Neural progenitor cell (in vitro differentiated cells): Measurements from ENCODE around the gene BACE2. TPM values are rescaled to one million over a fixed set of nuclear protein-coding genes. Genes with fewer than 3 reads are reported as not detected.

Source experiments
- DNase-seq: peaks from one replicate; pipeline ENCODE4 v3.0.0-alpha.2; 2016; ENCODE audit warnings: low spot score
- H2AFZ ChIP-seq: fragments of 200-600 bp; sonication (generic); replicated peaks from 2 replicates; pipeline ENCODE4 v1.6.1; 2016; ENCODE audit warnings: antibody characterized with exemption
- H3F3A ChIP-seq: fragments of 200-600 bp; sonication (generic); 2 replicates; pipeline ENCODE4 v1.6.1; 2016; ENCODE audit warnings: antibody characterized with exemption, low read depth
- H3K27ac ChIP-seq: fragments of 200-600 bp; sonication (generic); 2 replicates; pipeline ENCODE4 v1.5.1; 2016; ENCODE audit warnings: mild to moderate bottlenecking
- H3K27me3 ChIP-seq: fragments of 200-600 bp; sonication (generic); 2 replicates; pipeline ENCODE4 v1.6.1; 2016; ENCODE audit warnings: mild to moderate bottlenecking, moderate library complexity
- H3K36me3 ChIP-seq: fragments of 200-600 bp; sonication (generic); 2 replicates; pipeline ENCODE4 v1.5.1; 2016
- H3K4me1 ChIP-seq: fragments of 200-600 bp; sonication (generic); 2 replicates; pipeline ENCODE4 v1.6.1; 2016; ENCODE audit warnings: mixed run types
- H3K4me2 ChIP-seq: fragments of 200-600 bp; sonication (generic); 2 replicates; pipeline ENCODE4 v1.6.1; 2016
- H3K4me3 ChIP-seq: fragments of 200-600 bp; sonication (generic); 2 replicates; pipeline ENCODE4 v1.5.1; 2016
- H3K79me2 ChIP-seq: fragments of 200-600 bp; sonication (generic); 2 replicates; pipeline ENCODE4 v1.6.1; 2016; ENCODE audit warnings: low read depth
- H3K9ac ChIP-seq: fragments of 200-600 bp; sonication (generic); 2 replicates; pipeline ENCODE4 v1.6.1; 2016
- H3K9me3 ChIP-seq: fragments of 200-600 bp; sonication (generic); 2 replicates; pipeline ENCODE4 v1.5.1; 2016; ENCODE audit warnings: low read depth
- H4K20me1 ChIP-seq: fragments of 200-600 bp; sonication (generic); 2 replicates; pipeline ENCODE4 v1.6.1; 2016; ENCODE audit warnings: low read depth
- H3K27ac Mint-ChIP-seq: 3 replicates; pipeline ENCODE4 v1.8.0; 2021; ENCODE audit warnings: mixed read lengths
- H3K27me3 Mint-ChIP-seq: 2 replicates; pipeline ENCODE4 v1.8.0; 2022; ENCODE audit warnings: low read depth, mild to moderate bottlenecking, inconsistent platforms, moderate library complexity, mixed read lengths; ENCODE audit not compliant: insufficient read depth
- H3K36me3 Mint-ChIP-seq: 3 replicates; pipeline ENCODE4 v1.8.0; 2021; ENCODE audit warnings: mixed read lengths
- H3K4me1 Mint-ChIP-seq: 3 replicates; pipeline ENCODE4 v1.8.0; 2021; ENCODE audit warnings: mixed read lengths
- H3K4me3 Mint-ChIP-seq: 3 replicates; pipeline ENCODE4 v1.8.0; 2021; ENCODE audit warnings: mild to moderate bottlenecking, moderate library complexity, mixed read lengths
- H3K9me3 Mint-ChIP-seq: 3 replicates; pipeline ENCODE4 v1.8.0; 2020; ENCODE audit warnings: mixed read lengths
- EZH2 ChIP-seq: fragments of 200-600 bp; sonication (generic); IDR thresholded peaks from 2 replicates; pipeline ENCODE4 v1.6.1; 2017; ENCODE audit warnings: antibody characterized with exemption, mild to moderate bottlenecking, moderate library complexity
- EZH2phosphoT487 ChIP-seq: fragments of 200-600 bp; sonication (generic); IDR thresholded peaks from 2 replicates; pipeline ENCODE4 v1.6.1; 2017; ENCODE audit warnings: antibody characterized with exemption
- total RNA-seq: library from RNA; depleted of rRNA; stranded (reverse); fragments of >200 nt; gene quantifications from 2 replicates; pipeline ENCODE4 v1.2.3, GENCODE V29; 2015; ENCODE audit warnings: low replicate concordance
- TF ChIP-seq, protein P1 (sequence below): fragments of 200-600 bp; sonication (generic); IDR thresholded peaks from 2 replicates; pipeline ENCODE4 v1.5.1; 2017; ENCODE audit warnings: antibody characterized with exemption, mild to moderate bottlenecking

Gene BACE2
- total RNA-seq, 1 donor from 2014 or later, result 0.15 TPM

DNA sequence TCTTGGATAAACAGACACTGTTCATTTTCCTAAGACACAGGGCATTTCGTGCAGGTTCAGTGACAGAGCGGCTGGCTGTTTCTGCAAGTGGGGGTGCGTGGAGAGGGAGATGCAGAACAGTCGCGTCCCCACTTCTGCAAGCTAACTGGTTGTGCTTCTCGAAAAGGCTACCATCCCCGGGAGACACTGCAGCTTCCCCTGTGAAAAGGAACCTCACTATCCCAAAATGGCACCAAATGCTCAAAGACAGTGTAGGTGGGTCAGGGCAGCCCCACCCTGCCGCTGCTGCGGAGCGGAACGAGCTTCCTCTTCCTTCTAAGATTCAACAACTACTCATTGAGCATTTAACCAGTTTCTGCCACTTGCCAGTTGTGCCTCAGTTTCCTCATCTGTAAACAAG lies 19.2 kb upstream of the BACE2 start:
- no peak overlapping the region for H3K9ac ChIP-seq
- H3K4me2 ChIP-seq, result no peak overlapping the region
- Mint-ChIP-seq H3K27ac (no peak overlapping the region), H3K9me3 (peaks cover 2% of the 10 kb centered on the region), H3K4me3 (no peak overlapping the region), H3K36me3 (no peaks in the 10 kb centered on the region), H3K4me1 (peaks cover 2% of the 10 kb centered on the region), H3K27me3 (peaks cover 7% of the 10 kb centered on the region)
- no peaks in the 10 kb centered on the region for H3K36me3 ChIP-seq
- H2AFZ ChIP-seq, result no peak overlapping the region
- no peak overlapping the region for H3K4me3 ChIP-seq
- H3K9me3 ChIP-seq, result no peaks in the 10 kb centered on the region
- no peak for DNase-seq
- H3K27ac ChIP-seq, result no peak overlapping the region
- TF ChIP-seq EZH2phosphoT487 (no peak), EZH2 (no peak)
- TF ChIP-seq, protein P1, sequence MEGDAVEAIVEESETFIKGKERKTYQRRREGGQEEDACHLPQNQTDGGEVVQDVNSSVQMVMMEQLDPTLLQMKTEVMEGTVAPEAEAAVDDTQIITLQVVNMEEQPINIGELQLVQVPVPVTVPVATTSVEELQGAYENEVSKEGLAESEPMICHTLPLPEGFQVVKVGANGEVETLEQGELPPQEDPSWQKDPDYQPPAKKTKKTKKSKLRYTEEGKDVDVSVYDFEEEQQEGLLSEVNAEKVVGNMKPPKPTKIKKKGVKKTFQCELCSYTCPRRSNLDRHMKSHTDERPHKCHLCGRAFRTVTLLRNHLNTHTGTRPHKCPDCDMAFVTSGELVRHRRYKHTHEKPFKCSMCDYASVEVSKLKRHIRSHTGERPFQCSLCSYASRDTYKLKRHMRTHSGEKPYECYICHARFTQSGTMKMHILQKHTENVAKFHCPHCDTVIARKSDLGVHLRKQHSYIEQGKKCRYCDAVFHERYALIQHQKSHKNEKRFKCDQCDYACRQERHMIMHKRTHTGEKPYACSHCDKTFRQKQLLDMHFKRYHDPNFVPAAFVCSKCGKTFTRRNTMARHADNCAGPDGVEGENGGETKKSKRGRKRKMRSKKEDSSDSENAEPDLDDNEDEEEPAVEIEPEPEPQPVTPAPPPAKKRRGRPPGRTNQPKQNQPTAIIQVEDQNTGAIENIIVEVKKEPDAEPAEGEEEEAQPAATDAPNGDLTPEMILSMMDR, result no peak
- H4K20me1 ChIP-seq, result no peaks in the 10 kb centered on the region
- peaks cover 10% of the 10 kb centered on the region for H3K4me1 ChIP-seq
- H3F3A ChIP-seq, result peaks cover 10% of the 10 kb centered on the region
- H3K79me2 ChIP-seq, result no peaks in the 10 kb centered on the region
- H3K27me3 ChIP-seq, result no peaks in the 10 kb centered on the region

GRCh38 chr21:41149199-41149598 lies 18.8 kb upstream of the BACE2 start:
- Histone ChIP-seq H3K27me3 (no peaks in the 10 kb centered on the region), H3K79me2 (no peaks in the 10 kb centered on the region), H3F3A (peaks cover 10% of the 10 kb centered on the region), H4K20me1 (no peaks in the 10 kb centered on the region), H3K27ac (no peak overlapping the region), H2AFZ (no peak overlapping the region), H3K36me3 (no peaks in the 10 kb centered on the region), H3K9me3 (no peaks in the 10 kb centered on the region), H3K9ac (no peak overlapping the region), H3K4me2 (no peak overlapping the region), H3K4me3 (no peak overlapping the region), H3K4me1 (peaks cover 10% of the 10 kb centered on the region)
- no peak for TF ChIP-seq EZH2phosphoT487
- no peak for DNase-seq
- Mint-ChIP-seq H3K36me3 (no peaks in the 10 kb centered on the region), H3K9me3 (peaks cover 2% of the 10 kb centered on the region), H3K4me3 (no peak overlapping the region), H3K27ac (no peak overlapping the region), H3K4me1 (peaks cover 2% of the 10 kb centered on the region), H3K27me3 (peaks cover 7% of the 10 kb centered on the region)

DNA sequence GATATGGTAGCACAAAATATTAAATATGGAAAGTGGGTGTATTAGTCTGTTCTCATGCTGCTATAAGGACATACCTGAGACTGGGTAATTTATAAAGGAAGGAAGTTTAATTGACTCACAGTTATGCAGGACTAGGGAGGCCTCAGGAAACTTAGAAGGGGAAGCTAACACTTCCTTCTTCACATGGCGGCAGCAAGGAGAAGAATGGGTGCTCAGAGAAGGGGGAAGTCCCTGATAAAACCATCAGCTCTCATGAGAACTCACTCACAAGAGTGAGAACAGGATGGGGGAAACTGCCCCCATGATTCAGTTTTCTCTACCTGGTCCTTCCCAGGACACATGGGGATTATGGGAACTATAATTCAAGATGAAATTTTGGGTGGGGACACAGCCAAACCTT lies 15.8 kb upstream of the BACE2 start:
- Histone ChIP-seq H3K4me1 (peaks cover 10% of the 10 kb centered on the region), H3K27ac (no peak overlapping the region), H2AFZ (no peak overlapping the region), H3K4me2 (no peak overlapping the region), H3K9ac (no peak overlapping the region), H3K4me3 (no peak overlapping the region), H3F3A (peaks cover 8% of the 10 kb centered on the region), H3K9me3 (no peaks in the 10 kb centered on the region), H3K36me3 (no peaks in the 10 kb centered on the region), H3K79me2 (no peaks in the 10 kb centered on the region), H4K20me1 (no peaks in the 10 kb centered on the region), H3K27me3 (no peaks in the 10 kb centered on the region)
- Mint-ChIP-seq H3K4me1 (no peaks in the 10 kb centered on the region), H3K9me3 (no peaks in the 10 kb centered on the region), H3K4me3 (no peak overlapping the region), H3K27ac (no peak overlapping the region), H3K27me3 (no peaks in the 10 kb centered on the region), H3K36me3 (no peaks in the 10 kb centered on the region)
- TF ChIP-seq EZH2phosphoT487 (no peak), EZH2 (no peak)
- TF ChIP-seq, protein P1, result no peak
- DNase-seq, result no peak

DNA sequence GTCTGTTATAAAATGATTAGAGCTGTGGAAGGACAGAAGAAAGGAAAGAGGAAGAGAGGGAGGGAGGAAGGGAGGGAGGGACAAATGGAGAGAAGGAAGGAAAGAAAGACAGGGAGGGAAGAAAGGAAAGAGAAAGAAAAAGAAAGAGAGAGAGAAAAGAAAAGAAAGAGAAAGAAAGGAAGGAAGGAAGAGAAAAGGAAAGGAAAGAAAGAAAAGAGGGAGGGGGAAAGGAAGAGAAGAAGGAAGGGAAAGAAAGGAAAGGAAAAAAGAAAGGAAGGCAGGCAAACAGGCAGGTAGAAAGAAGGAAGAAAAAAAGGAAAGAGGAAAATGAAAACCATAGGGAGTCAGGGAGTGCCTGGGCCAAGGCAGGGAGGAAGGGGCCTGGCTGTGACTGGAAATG lies 14.5 kb upstream of the BACE2 start:
- Mint-ChIP-seq H3K27ac (no peak overlapping the region), H3K36me3 (no peaks in the 10 kb centered on the region), H3K27me3 (no peaks in the 10 kb centered on the region), H3K4me1 (no peaks in the 10 kb centered on the region), H3K4me3 (no peak overlapping the region), H3K9me3 (peaks cover 3% of the 10 kb centered on the region)
- Histone ChIP-seq H3K4me1 (no peaks in the 10 kb centered on the region), H3F3A (no peaks in the 10 kb centered on the region), H3K36me3 (no peaks in the 10 kb centered on the region), H3K4me3 (no peak overlapping the region), H3K79me2 (no peaks in the 10 kb centered on the region), H2AFZ (no peak overlapping the region), H3K27ac (no peak overlapping the region), H3K27me3 (no peaks in the 10 kb centered on the region), H3K9me3 (no peaks in the 10 kb centered on the region), H3K4me2 (no peak overlapping the region), H3K9ac (no peak overlapping the region), H4K20me1 (no peaks in the 10 kb centered on the region)
- TF ChIP-seq EZH2, result no peak
- TF ChIP-seq EZH2phosphoT487, result no peak
- TF ChIP-seq, protein P1, result no peak
- no peak for DNase-seq
